B cell (primary cell): ENCODE data around the gene CHEK2.

Experiments used
- CTCF ChIP-seq: fragments of 200-600 bp; IDR thresholded peaks from one replicate; pipeline ENCODE4 v1.8.0; 2022; ENCODE audit warnings: antibody characterized with exemption, mild to moderate bottlenecking
- EZH2 ChIP-seq: IDR thresholded peaks from 2 replicates; pipeline ENCODE4 v1.6.1; 2012; ENCODE audit warnings: borderline replicate concordance, low read depth, mild to moderate bottlenecking, moderate library complexity, low read length; ENCODE audit not compliant: insufficient read depth, poor library complexity, severe bottlenecking

GRCh38 chr22:28761449-28761755 is 19.8 kb upstream of the CHEK2 start:
- TF ChIP-seq CTCF (no peak), EZH2 (no peak)
